Epidermal melanocyte (primary cell): ENCODE results near the gene HOMER2.
A peak's percentile ranks its signal among the peaks of the same experiment; 100 is the strongest.
"Not testable (repeated sequence)": the region's sequence is repeated elsewhere in the genome, so short reads cannot be mapped to it uniquely, and the experiment has no call there.

ENCODE experiments used
- DNase-seq: peaks from one replicate; pipeline ENCODE4 v3.0.0; 2011; ENCODE audit warnings: low spot score; ENCODE audit not compliant: insufficient read length

HOMER2 gene

DNA sequence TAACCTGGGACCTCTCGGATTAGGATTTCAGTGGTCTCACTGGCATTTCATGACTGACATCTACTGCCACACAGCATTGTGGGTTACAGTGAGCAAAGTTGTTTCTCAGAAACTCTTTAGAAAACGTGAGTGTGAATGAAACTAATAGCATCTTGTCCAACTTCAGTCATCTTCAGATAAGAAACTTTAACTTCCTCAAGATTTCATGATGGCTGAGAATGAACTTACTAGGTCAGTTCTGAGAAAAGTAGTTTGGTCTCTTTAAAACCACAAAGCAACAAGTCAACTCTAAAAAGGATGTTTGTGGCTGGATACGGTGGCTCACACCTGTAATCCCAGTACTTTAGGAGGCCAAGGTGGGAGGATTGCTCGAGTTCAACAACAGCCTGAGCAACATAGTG, 14.2 kb upstream of the HOMER2 start:
- no peak for DNase-seq

DNA sequence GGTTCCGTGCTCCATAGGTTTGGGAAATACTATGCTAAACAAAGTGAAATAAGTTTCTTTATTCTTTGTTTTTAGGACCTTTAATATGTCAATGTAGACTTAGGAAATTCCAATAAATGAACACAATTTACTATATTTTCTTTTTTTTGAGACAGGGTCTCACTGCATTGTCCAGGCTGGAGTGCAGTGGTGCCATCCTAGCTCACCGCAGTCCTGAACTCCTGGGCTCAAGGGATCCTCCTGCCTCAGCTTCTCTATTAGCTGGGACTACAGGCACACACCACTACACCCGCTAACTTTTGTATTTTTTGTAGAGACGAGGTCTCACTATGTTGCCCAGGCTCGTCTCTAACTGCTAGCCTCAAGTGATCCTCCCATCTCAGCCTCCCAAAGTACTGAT, 12.4 kb upstream of the HOMER2 start:
- no peak for DNase-seq

DNA sequence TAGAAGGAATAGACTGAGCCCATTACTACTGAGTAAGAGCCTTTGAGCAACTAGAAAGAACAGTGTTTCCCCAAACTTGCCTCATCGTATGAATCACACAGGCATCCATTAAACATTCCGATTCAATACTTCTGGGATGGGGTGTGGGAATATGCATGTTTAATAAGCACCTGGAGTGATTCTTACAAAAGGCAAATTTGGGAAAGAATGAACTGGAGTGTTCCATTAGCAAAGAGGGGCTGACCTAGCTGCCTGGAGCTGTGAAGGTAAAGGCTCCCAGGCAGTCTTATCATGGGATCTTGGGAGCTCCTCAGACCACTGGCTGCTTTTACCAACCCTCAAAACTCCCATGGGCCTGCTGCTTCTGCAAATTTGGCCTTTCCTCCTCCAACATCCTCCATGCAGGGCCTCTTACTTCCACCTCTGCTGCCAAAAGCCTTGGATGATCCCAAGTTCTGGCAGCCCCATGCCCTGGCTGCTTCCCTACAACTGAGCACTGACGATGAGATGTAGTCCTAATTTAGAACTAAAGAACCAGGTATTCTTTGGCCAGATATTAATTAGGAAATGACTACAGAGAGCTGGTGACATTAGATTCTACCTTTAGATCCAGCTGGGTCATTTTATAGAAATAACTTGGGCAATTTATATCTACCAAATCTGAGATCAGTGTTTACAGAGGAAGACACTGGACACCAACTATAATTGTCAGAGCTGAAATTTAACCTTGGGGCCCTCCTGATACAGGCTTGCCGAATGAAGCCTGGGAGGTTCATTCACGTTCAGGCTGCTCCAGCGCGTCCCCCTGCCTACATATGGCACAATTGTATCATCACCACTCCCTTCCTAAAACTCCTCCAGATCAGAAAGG, 11.2 kb upstream of the HOMER2 start:
- DNase-seq: no peak

DNA sequence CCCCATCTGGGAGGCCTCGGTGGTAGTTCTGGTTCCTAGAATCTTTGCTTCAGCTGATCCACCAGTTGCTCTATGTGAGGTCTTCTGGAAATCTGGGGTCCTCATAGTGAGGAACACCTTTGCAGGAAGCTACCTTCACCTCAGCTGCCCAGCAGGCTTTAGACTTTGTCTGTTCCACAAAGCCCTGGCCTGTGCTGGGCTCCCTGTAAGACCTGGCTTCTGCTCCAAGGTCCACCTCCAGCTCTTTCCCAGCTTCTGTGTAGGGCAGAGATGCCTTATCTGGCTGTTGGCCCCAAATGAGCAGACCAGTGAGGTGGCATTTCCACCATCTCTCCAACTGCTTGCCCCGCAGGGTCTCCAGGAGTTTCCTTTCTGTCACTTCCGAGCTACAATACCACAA, 8.2 kb upstream of the HOMER2 start:
- DNase-seq: no peak

DNA sequence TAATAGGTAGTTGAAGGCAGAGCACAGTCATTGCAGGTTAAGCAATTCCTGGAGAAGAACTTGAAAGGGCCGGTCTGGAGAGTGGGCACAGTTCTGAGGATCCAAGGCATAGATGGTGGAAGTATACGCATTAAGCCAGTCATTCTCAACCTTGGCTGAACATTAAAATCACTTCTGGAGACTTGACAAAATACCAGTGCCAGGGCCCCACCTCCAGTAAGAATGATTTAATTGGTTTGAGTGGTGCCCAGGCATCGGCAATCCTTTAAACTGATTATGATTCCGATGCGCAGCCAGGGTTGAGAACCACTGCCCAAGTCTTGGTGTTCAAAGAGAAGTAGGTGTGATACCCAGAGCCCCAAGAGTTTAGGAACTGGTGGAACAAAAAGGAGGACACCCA, 6.9 kb upstream of the HOMER2 start:
- no peak for DNase-seq

DNA sequence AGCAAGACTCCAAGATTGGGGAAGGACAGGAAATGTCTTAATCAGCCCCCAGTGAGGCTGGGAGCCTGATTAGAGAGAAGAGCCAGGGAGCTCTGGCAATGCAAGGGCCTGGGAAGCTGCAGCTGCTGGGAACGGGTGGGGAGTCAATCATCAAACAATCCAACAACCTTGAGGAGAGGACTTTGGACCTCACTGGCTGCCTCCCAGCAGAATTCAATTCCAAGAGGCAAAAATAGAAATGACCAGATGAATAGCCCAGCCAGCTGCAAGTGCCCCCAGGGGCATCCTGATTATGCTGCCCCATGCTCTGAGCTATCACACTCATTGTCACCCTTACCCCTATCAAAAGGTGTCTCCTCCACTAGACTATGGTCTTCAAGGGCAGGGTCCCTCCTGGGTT, 6.1 kb upstream of the HOMER2 start:
- DNase-seq: no peak

DNA sequence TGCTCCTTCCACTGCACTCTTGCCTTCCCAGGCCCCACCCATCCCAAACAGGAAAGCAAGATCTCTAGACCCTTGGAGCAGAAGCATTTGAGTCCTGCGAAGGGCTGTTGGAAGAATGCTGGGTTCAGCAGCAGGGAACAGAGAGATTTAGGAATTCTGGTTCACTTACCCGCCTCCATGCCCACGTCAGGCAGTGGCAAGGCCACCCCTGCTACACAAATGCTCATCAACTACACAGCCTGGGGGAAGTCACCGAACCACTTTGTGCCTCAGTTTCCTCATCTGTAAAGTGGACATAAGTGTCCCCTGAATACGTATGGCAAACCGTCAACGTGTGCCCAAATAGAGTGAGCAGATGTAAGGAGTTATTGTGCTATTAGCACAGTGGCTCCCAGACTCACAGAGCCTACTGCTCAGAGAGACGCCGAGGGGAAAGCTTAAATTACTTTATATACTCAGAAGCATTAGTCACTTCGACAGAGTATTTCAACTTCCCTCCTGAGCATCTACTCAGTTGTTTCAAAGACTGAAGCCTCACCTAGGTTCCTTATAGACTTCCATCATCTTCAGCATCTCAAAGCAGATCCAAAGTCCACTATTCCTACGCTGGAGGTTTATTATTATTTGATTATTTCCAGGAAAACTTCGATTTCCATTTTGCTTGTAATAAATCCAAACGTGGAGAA, 905 bp downstream of the HOMER2 start:
- DNase-seq: peak; percentile 12

DNA sequence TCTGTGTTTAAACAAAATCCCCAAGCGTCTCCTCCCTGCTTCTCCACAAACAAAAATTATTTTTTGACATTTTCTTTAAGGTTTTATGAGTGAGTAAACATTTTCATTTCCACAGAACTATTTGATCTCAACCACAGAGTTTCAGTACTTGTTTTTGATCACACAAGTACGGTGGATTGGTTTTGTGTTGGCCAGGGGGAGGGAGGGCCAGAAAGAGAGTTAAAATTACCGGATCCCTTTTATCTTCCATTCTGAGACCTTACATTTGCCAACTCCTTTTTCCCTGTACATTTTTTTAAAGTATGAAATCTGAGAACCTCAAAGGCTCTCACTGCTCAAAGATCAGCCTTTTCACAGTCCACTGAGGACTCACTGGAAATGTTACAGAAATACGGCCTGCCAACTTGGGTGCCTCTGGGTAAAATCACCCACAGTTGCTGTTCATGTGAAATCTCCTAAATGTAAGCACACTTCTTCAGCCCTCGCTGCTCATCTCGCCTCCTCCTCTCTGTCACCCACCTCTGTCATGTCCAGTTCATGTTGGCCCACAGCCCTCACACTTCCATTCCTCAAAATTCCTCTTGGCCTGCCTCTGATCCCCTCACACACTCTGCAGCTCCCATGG, 1.7 kb downstream of the HOMER2 start:
- peak; percentile 14 for DNase-seq

DNA sequence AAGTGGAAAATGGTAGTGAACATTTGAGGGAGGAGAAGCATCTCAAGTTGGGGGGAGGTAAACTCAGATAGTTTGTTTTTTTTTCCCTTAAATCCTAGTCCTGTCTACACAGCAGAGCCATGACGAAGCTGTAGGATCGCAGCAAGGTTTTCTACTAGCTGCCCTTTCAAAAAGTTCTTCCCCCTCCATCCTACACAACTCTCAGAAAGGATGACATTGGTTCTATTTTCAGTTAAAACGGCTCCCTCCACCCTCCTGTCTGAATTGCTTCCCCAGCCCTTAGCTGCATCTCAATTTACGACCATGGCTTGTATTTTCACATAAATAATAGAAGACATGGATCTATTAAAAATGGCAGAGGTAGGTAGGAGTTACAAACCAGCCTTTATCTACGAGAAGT, 2.2 kb downstream of the HOMER2 start:
- DNase-seq: peak; percentile 6

DNA sequence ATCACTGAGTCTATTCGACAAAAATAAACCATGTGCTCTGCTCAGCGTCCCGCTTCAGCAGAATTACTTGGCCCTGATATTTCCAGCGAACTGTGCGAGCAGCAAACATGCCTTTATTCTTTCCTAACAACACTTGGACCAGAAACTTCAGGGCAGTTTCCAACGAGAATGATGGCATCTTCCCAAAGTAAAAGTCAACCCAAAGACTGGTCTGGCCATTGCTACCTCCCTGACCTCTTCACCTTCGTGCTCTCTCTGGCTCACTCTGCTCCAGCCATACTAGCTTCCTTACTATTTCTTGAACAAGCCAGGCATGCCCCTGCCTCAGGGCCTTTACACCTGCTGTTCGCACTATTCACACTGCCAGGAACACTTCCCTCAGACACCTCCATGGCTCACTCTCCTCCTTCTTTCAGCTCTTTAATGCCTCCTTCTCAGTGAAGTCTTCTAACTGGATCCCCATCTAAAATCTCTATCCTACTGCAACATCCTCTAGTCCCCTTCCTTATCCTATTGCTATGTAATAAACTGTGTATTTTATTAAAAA, 6.3 kb downstream of the HOMER2 start:
- DNase-seq: no peak

DNA sequence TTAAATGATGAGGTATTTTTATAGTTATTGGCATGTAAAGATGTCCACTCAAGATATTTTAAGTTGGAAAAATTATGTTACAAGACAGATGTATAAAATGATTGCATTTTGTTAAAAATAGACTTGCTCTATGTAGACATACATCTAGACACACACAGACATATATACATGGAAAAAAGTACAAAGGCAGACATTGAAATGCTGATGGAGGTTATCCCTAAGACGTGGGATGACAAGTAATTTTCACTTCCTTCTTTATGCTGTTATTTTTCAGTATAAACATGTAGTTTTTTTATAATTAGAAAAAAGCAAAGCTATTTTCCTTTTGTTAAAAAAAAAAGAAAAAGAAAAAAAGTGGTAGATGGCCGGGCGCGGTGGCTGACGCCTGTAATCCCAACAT, 7.2 kb downstream of the HOMER2 start:
- no peak for DNase-seq

DNA sequence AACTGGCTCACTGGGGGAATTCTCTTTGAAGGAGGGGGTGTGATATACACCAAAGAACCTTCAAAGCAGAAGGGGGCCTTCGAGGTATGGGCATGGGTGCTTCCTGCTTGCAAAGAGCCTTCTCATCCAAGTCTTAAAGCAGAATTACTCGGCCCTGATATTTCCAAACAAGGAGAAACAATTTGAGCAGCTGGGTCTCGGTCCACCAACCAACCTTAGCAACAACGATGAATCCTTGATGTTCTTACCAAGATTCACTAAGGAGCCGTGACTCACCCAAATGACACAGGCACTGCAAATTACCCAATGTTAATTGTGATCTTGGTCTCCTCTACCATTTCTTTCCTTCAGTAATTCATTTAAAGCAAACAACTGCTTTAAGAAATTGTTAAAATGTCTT, 7.7 kb downstream of the HOMER2 start:
- no peak for DNase-seq

DNA sequence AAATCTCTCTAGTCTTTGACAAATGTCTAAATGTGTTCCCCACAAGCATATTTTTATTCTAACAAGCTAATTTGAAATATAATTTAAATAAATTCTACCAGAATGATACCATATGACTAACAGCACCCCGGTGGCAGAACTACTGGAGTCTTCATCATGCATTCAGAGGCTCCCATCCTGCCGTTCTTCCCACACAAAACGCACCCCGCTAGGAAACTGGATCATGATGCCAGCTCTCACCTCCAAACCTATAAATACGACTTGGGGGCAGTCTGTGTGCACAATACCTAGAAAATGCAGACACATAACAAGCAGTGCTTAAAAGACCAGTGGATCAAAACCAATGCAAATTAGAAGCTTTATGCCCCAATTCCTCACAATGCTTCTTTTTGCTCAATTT, 8.5 kb downstream of the HOMER2 start:
- DNase-seq: no peak

DNA sequence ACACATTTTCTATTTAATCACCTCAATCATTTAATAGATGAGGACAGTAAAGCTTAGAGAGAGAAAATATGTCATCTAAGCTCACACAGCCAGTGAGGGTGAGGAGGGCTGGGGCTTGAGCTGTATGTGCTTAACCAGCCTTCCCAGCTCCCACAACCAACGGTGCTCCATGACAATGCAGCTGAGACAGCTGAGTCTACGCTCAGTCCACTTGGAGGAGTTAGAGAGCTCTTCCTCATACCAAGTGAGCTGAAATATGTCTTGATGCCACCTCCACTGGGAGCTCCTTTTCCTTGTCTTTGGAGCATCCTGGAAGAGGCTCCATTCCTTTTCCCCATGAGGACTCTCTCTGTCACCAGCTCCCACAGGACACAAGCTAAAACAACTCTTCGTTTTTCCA, 9.3 kb downstream of the HOMER2 start:
- no peak for DNase-seq

DNA sequence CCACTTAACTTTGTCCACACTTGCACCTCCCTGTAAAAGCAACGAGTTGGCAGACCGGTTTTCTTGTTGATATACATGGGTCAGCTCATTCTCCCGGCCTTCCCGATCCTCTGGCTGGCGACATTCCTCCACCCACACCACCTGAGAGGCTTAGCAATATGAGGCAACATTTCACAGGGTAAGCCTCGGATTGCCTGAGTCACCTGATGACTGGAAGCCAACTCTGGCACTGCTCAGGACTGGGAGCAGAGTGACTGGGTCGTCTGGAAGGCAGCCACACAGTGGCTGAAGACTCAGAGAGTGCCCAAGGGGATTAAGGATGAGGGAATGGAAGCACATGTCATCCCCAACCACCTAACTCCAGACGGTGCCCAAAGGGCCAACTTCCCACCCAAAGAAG, 9.8 kb downstream of the HOMER2 start:
- no peak for DNase-seq

DNA sequence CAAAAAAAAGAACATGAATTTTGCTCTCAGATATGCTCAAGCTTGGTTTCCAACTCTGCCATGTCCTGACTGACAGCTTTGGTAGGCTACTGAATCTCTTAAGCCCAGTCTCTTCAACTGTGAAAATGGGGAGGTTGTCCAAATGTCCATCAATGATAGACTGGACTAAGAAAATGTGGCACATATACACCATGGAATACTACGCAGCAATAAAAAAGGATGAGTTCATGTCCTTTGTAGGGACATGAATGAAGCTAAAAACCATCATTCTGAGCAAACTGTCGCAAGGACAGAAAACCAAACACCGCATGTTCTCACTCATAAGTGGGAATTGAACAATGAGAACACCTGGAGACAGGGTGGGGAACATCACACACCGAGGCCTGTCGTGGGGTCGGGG, 12.8 kb downstream of the HOMER2 start:
- not testable (repeated sequence) for DNase-seq

DNA sequence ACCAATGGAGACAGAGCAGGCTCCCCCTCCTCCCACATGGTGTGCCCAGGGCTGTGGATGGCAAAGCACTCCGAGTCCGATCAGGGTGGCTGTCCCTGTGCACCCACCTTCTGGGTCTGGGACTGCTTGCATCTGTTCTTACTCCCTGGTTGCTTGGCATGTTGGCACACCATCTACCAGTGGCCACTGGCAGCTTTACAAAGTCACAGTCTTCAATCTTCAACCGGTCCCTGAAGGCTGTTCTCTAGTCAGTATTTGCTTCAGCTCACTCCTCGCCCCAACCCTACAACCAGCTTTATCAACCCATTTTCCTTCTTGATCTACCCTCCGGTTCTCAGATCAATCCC, 14.8 kb downstream of the HOMER2 start:
- no peak for DNase-seq

DNA sequence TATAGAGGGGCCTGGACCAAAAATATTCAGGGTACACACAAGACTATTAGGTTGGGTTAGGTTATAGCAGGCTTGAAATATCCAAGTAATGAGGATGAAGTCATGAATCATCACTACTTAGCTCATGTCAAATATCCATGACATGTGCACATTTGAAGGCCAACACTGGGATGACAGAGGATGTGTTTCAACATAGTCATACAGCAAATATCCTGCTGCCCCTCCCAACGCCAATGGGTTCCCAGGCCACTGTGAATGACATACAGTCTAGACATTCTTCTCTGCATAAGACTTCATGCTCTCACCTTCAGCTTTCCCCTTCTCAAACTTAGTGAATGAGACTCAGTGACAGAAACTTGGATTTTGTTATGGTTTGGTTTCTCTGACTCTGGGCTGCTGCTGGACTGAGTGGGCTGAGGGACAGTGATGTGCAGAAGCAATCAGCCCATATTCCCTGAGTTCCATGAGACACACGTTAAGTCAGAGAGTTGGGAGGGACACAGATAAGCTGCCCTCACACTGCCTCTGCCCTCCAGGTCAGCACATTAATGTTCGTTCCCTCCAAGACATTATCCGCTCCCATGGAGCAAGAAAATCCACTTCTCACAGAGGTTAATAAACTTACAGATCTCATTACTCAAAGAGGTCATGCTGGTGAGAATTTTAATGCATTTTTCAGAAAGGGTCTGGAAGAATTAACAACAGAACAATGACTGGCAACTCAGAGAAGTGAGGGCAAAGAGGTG, 15.4 kb downstream of the HOMER2 start:
- DNase-seq: no peak

DNA sequence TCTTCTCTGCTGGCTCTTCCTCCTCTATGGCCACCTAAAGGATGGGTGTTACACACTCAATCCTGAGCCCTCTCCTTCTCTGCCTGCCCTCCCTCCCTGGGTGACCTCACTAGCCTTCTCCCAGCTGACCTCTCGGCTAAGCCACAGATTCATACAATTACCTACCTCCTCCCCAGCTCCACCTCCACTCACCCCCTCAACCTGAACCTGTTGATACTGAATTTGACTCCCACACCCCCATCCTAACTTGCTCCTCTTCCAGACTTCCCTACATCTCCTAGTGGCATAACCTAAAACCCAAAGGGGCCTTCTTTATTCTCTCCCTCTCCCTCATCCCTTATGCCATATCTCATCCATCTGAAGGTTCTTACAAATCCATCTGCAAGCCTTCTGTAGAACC, 17.1 kb downstream of the HOMER2 start:
- DNase-seq: no peak

DNA sequence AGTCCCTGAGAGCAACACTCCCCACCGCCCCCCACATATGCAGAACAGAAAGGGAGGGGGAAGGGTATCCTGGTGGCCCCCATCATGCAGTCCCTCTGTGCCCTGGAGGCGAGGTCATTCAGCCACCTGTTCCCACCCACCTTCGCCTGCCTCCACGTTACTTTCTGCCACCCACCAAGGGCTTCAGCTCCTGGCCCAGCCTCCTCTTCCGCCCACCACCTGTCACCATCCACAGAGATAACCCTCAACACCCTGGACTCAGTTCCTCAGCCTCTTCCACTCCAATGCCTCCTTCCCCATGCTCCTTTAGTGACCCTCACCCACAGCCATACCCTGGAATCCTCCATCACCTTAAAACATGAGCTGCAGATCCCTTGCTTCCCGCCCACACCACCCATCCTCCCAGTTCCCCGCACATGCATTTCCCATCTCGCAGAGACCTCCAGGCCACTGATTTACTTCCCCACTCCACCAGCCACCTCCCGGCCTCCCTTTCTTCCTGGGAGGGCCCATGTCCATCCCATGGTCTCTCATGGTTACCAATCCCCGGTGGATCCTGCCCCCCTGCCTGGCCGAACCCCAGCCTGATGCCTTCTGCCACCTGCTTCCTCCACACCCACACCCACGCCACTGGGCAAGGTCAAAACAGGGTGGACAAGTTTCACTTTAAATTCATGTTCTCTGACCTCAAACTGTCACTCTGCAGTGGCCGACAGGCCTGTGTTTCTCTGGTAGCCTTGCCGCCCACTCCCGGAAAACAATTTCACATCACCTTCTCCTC, 18.2 kb downstream of the HOMER2 start:
- no peak for DNase-seq

DNA sequence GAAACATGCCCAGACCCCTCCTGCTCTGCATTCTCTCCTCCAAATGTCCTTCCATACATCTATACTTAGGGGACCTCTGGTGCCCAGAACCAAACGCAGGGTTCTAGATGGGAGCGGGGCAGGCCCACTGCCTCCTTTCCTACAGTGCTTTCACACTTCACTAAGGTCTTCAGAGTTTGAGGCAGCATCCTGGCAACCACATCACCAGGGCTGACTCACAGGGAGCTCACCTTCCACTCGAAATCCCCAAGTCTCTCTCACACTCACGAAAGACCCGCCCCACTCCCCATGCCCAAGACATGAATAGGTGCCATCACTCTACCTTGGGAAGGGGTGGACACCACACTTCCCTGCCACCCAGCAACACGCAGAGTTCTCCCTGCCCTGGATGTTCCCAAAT, 18.9 kb downstream of the HOMER2 start:
- DNase-seq: no peak
